GM21717 (cell line): ENCODE data around the gene MED12.

Source experiments
- ATAC-seq: cut with Tn5 transposase; IDR thresholded peaks from one replicate; pipeline ENCODE4 v1.9.1; 2021; ENCODE audit warnings: mild to moderate bottlenecking, moderate library complexity; ENCODE audit not compliant: unreplicated experiment

The MED12 gene

DNA sequence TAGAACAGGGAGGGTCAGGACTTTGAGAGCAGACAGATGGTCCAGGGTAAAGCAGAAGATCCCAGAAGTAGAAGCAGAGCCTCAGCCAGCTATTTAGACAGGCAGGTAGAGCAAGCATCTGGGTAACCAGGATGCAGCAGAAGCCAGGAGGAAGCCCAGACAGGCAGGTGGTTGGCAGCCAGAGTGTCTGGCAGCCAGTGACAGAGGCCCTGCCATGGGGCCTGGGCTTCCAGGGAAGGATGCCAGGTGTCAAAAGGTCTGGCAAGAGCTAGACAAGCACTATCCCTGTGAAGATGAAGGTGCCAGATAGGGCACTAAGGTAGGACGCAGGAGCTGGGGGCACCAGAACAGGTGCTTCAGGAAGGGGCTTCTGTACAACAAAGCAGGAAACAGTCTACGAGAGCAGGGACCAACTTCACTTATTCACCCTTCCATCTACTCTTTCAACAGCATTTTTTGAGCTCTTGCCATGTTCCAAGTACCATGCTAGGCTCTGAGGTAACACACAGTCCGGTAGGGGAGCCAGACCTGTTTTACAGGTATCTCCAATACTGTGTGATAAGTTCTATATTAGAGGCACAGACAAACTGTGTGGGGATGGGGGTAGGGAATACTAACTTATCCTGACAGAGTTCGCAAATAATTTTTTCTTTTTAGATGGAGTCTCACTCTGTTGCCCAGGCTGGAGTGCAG is 66.6 kb downstream of the MED12 start:
- no peak for ATAC-seq

DNA sequence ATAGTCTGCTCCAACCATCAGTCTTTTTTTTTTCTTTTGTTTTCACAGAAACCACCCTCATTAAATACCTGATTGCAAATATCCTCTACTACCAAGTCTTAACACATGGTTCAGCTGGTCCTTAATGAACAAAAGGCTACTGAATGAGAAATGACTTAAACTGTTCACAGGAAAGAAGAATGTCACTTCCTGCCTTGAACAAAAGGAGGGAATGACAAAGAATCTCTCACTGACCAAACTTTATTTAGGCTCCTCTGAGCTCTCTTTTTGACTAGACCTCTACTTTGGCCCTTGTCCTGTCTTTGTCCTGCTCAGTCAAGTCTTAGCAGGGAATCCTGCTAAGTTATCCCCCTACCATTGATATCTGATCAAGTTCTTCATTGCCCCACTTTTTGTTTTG is 72.9 kb downstream of the MED12 start:
- no peak for ATAC-seq
